Stimulated activated naive CD8-positive, alpha-beta T cell treated with anti-CD3 and anti-CD28 coated beads, Interleukin-15, amount 100 ng/mL, for 72 hours (primary cell): ENCODE results near the gene CTDP1.

Experiments used
- ATAC-seq: fragments of 150-1000 bp; cut with Tn5 transposase; 2 replicates; pipeline ENCODE4 v1.10.0; 2021; ENCODE audit warnings: mild to moderate bottlenecking, moderate library complexity
- DNase-seq, 2 donors: peaks; one replicate each; pipeline ENCODE4 v3.0.0; 2021 to 2022
- H3K27ac Mint-ChIP-seq, 2 donors: one replicate each; pipeline ENCODE4 v1.8.0; 2022; ENCODE audit warnings: mild to moderate bottlenecking in 2 of 2, mixed read lengths in 2 of 2, moderate library complexity in 2 of 2
- H3K27me3 Mint-ChIP-seq: one replicate; pipeline ENCODE4 v1.8.0; 2022; ENCODE audit warnings: mixed read lengths
- H3K4me1 Mint-ChIP-seq: one replicate; pipeline ENCODE4 v1.8.0; 2022; ENCODE audit warnings: mild to moderate bottlenecking, mixed read lengths
- H3K4me3 Mint-ChIP-seq, 2 donors: one replicate each; pipeline ENCODE4 v1.8.0; 2022; ENCODE audit warnings: mild to moderate bottlenecking in 2 of 2, mixed read lengths in 2 of 2, moderate library complexity in 1 of 2
- H3K9me3 Mint-ChIP-seq, 2 donors: one replicate each; pipeline ENCODE4 v1.8.0; 2022; ENCODE audit warnings: mixed read lengths in 2 of 2

The CTDP1 gene

GRCh38 chr18:79668203-79668602 lies 11.4 kb upstream of the CTDP1 start:
- Mint-ChIP-seq H3K27me3 (no peaks in the 10 kb centered on the region), H3K27ac (no peak overlapping the region), H3K9me3 (peaks cover 0 to 6% of the 10 kb centered on the region in 2 donors), H3K4me1 (no peaks in the 10 kb centered on the region), H3K4me3 (no peak overlapping the region)
- DNase-seq (no peak), ATAC-seq (no peak)

GRCh38 chr18:79672490-79673276 lies 6.9 kb upstream of the CTDP1 start:
- Mint-ChIP-seq H3K9me3 (peaks cover 0 to 6% of the 10 kb centered on the region in 2 donors), H3K4me3 (no peak overlapping the region), H3K27ac (no peak overlapping the region), H3K4me1 (peaks cover 9% of the 10 kb centered on the region), H3K27me3 (no peaks in the 10 kb centered on the region)
- DNase-seq: no peak
- ATAC-seq: no peak

GRCh38 chr18:79677221-79677620 lies 2.4 kb upstream of the CTDP1 start:
- Mint-ChIP-seq H3K27me3 (no peaks in the 10 kb centered on the region), H3K4me1 (peaks cover 36% of the 10 kb centered on the region), H3K27ac (no peak overlapping the region), H3K9me3 (no peaks in the 10 kb centered on the region), H3K4me3 (peak overlapping the region; percentile 42 to 44)
- DNase-seq: no peak
- no peak for ATAC-seq

GRCh38 chr18:79677840-79678239 lies 1.8 kb upstream of the CTDP1 start:
- no peaks in the 10 kb centered on the region for H3K9me3 Mint-ChIP-seq
- ATAC-seq (no peak), DNase-seq (no peak)
- H3K27me3 Mint-ChIP-seq: no peaks in the 10 kb centered on the region
- H3K4me1 Mint-ChIP-seq: peaks cover 42% of the 10 kb centered on the region
- H3K27ac Mint-ChIP-seq: no peak overlapping the region
- H3K4me3 Mint-ChIP-seq: peak overlapping the region; percentile 90 to 94

- ATAC-seq (peak; percentile 94), DNase-seq (peak; percentile 98 to 99)
- Mint-ChIP-seq H3K27ac (peak overlapping the region; percentile 98 to 99), H3K27me3 (no peaks in the 10 kb centered on the region), H3K4me1 (peaks cover 53% of the 10 kb centered on the region), H3K4me3 (peak overlapping the region; percentile 90 to 94), H3K9me3 (no peaks in the 10 kb centered on the region)
Measured at GRCh38 chr18:79678665-79679551, 695 bp upstream of the CTDP1 start.

GRCh38 chr18:79680100-79680879 lies 687 bp downstream of the CTDP1 start:
- H3K9me3 Mint-ChIP-seq: no peaks in the 10 kb centered on the region
- H3K4me3 Mint-ChIP-seq: peak overlapping the region; percentile 83 to 93
- H3K27me3 Mint-ChIP-seq: no peaks in the 10 kb centered on the region
- ATAC-seq (peak; percentile 0), DNase-seq (peak; percentile 51 to 53)
- peaks cover 67% of the 10 kb centered on the region for H3K4me1 Mint-ChIP-seq
- peak overlapping the region; percentile 80 to 82 for H3K27ac Mint-ChIP-seq

- DNase-seq: no peak
- Mint-ChIP-seq H3K9me3 (no peaks in the 10 kb centered on the region), H3K4me3 (peak overlapping the region; percentile 83 to 93), H3K4me1 (peaks cover 73% of the 10 kb centered on the region), H3K27ac (peak overlapping the region; percentile 80 to 82), H3K27me3 (no peaks in the 10 kb centered on the region)
- ATAC-seq: no peak
Measured at GRCh38 chr18:79680891-79681339, 1.3 kb downstream of the CTDP1 start.

- no peaks in the 10 kb centered on the region for H3K27me3 Mint-ChIP-seq
- peak; percentile 29 to 52 for DNase-seq
- peaks cover 78% of the 10 kb centered on the region for H3K4me1 Mint-ChIP-seq
- H3K9me3 Mint-ChIP-seq: no peaks in the 10 kb centered on the region
- peak overlapping the region; percentile 15 to 45 for H3K27ac Mint-ChIP-seq
- ATAC-seq: no peak
- peak overlapping the region; percentile 83 to 93 for H3K4me3 Mint-ChIP-seq
Measured at GRCh38 chr18:79681484-79682387, 2.1 kb downstream of the CTDP1 start.

- ATAC-seq: no peak
- Mint-ChIP-seq H3K27ac (peak overlapping the region; percentile 63 to 93), H3K9me3 (no peaks in the 10 kb centered on the region), H3K4me3 (peak overlapping the region; percentile 83 to 93), H3K27me3 (no peaks in the 10 kb centered on the region), H3K4me1 (peaks cover 71% of the 10 kb centered on the region)
- DNase-seq: peak in 1 of 2 donors; percentile 12
Measured at GRCh38 chr18:79682481-79682880, 2.9 kb downstream of the CTDP1 start.

- H3K4me3 Mint-ChIP-seq: peak overlapping the region; percentile 83 to 93
- H3K27ac Mint-ChIP-seq: peak overlapping the region; percentile 63 to 93
- H3K9me3 Mint-ChIP-seq: no peaks in the 10 kb centered on the region
Measured at GRCh38 chr18:79682894-79683625, 3.5 kb downstream of the CTDP1 start.

GRCh38 chr18:79683626-79684282 lies 4.2 kb downstream of the CTDP1 start:
- Mint-ChIP-seq H3K27ac (peak overlapping the region in 1 of 2 donors; percentile 80), H3K9me3 (no peaks in the 10 kb centered on the region), H3K27me3 (no peaks in the 10 kb centered on the region), H3K4me3 (peak overlapping the region; percentile 83 to 93), H3K4me1 (peaks cover 69% of the 10 kb centered on the region)
- peak in 1 of 2 donors; percentile 2 for DNase-seq
- no peak for ATAC-seq

More at GRCh38 chr18:79682894-79683625, 3.5 kb downstream of the CTDP1 start:
- DNase-seq (peak; percentile 34 to 52), ATAC-seq (no peak)
- no peaks in the 10 kb centered on the region for H3K27me3 Mint-ChIP-seq
- H3K4me1 Mint-ChIP-seq: peaks cover 71% of the 10 kb centered on the region

GRCh38 chr18:79684283-79684631 lies 4.7 kb downstream of the CTDP1 start:
- DNase-seq (peak in 1 of 2 donors; percentile 8), ATAC-seq (no peak)
- Mint-ChIP-seq H3K4me3 (peak overlapping the region; percentile 83 to 93), H3K27me3 (no peaks in the 10 kb centered on the region), H3K4me1 (peaks cover 74% of the 10 kb centered on the region), H3K27ac (peak overlapping the region in 1 of 2 donors; percentile 80), H3K9me3 (no peaks in the 10 kb centered on the region)

GRCh38 chr18:79684787-79685186 lies 5.2 kb downstream of the CTDP1 start:
- DNase-seq (peak in 1 of 2 donors; percentile 8), ATAC-seq (peak; percentile 19)
- peak overlapping the region; percentile 37 to 64 for H3K4me3 Mint-ChIP-seq

More at GRCh38 chr18:79684787-79685186, 5.2 kb downstream of the CTDP1 start:
- Mint-ChIP-seq H3K27ac (peak overlapping the region in 1 of 2 donors; percentile 38), H3K27me3 (no peaks in the 10 kb centered on the region), H3K9me3 (no peaks in the 10 kb centered on the region), H3K4me1 (peaks cover 80% of the 10 kb centered on the region)
